KOPT-K1 (cell line): Measurements from ENCODE around the gene ACTL8.
"Not testable (repeated sequence)": the region's sequence is repeated elsewhere in the genome, so short reads cannot be mapped to it uniquely, and the experiment has no call there.

Experiments used
- H3K27ac ChIP-seq: fragments of 200-600 bp; sonication (generic); 2 replicates; pipeline ENCODE4 v1.5.1; 2016; ENCODE audit warnings: antibody characterized with exemption, mild to moderate bottlenecking, low read depth, low read length; ENCODE audit not compliant: poor library complexity, severe bottlenecking
- H3K36me3 ChIP-seq: fragments of 200-600 bp; sonication (generic); 2 replicates; pipeline ENCODE4 v1.5.1; 2017; ENCODE audit warnings: antibody characterized with exemption, mild to moderate bottlenecking, low read length, moderate library complexity; ENCODE audit not compliant: insufficient read depth
- H3K9me3 ChIP-seq: fragments of 200-600 bp; sonication (generic); 2 replicates; pipeline ENCODE4 v1.5.1; 2017; ENCODE audit warnings: antibody characterized with exemption, low read length, mild to moderate bottlenecking; ENCODE audit not compliant: insufficient read depth, poor library complexity, severe bottlenecking

The ACTL8 gene

GRCh38 chr1:17744666-17745478 lies 10.3 kb upstream of the ACTL8 start:
- H3K27ac ChIP-seq: no peak overlapping the region
- H3K36me3 ChIP-seq: no peaks in the 10 kb centered on the region
- H3K9me3 ChIP-seq: no peaks in the 10 kb centered on the region

- Histone ChIP-seq H3K9me3 (no peaks in the 10 kb centered on the region), H3K27ac (no peak overlapping the region)
These were observed 9.6 kb upstream of the ACTL8 start for GRCh38 chr1:17745479-17745955.

GRCh38 chr1:17746281-17746680 lies 8.9 kb upstream of the ACTL8 start:
- not testable (repeated sequence) for H3K27ac ChIP-seq, H3K9me3 ChIP-seq, H3K36me3 ChIP-seq

More at GRCh38 chr1:17745479-17745955, 9.6 kb upstream of the ACTL8 start:
- H3K36me3 ChIP-seq: no peaks in the 10 kb centered on the region

GRCh38 chr1:17746920-17747319 lies 8.2 kb upstream of the ACTL8 start:
- Histone ChIP-seq H3K27ac (no peak overlapping the region), H3K36me3 (no peaks in the 10 kb centered on the region), H3K9me3 (no peaks in the 10 kb centered on the region)

- Histone ChIP-seq H3K36me3 (no peaks in the 10 kb centered on the region), H3K27ac (no peak overlapping the region), H3K9me3 (peaks cover 13% of the 10 kb centered on the region)
These were observed 4.8 kb upstream of the ACTL8 start for GRCh38 chr1:17750333-17750732.

GRCh38 chr1:17752356-17752755 lies 2.8 kb upstream of the ACTL8 start:
- no peak overlapping the region for H3K27ac ChIP-seq
- no peaks in the 10 kb centered on the region for H3K36me3 ChIP-seq
- peaks cover 23% of the 10 kb centered on the region for H3K9me3 ChIP-seq

GRCh38 chr1:17757426-17757825 lies 2.3 kb downstream of the ACTL8 start:
- Histone ChIP-seq H3K9me3 (peaks cover 44% of the 10 kb centered on the region), H3K27ac (no peak overlapping the region), H3K36me3 (no peaks in the 10 kb centered on the region)

- H3K9me3 ChIP-seq: peaks cover 43% of the 10 kb centered on the region
- H3K36me3 ChIP-seq: no peaks in the 10 kb centered on the region
- H3K27ac ChIP-seq: no peak overlapping the region
These were observed 4.0 kb downstream of the ACTL8 start for GRCh38 chr1:17759114-17759513.

- H3K9me3 ChIP-seq: peaks cover 21% of the 10 kb centered on the region
- H3K27ac ChIP-seq: no peak overlapping the region
- no peaks in the 10 kb centered on the region for H3K36me3 ChIP-seq
These were observed 7.2 kb downstream of the ACTL8 start for GRCh38 chr1:17762313-17762712.

- peaks cover 18% of the 10 kb centered on the region for H3K9me3 ChIP-seq
- no peak overlapping the region for H3K27ac ChIP-seq
- H3K36me3 ChIP-seq: no peaks in the 10 kb centered on the region
These were observed 8.3 kb downstream of the ACTL8 start for GRCh38 chr1:17763417-17763816.

- H3K9me3 ChIP-seq: peaks cover 12% of the 10 kb centered on the region
- no peak overlapping the region for H3K27ac ChIP-seq
- no peaks in the 10 kb centered on the region for H3K36me3 ChIP-seq
These were observed 8.9 kb downstream of the ACTL8 start for GRCh38 chr1:17763995-17764394.

GRCh38 chr1:17764591-17764990 lies 9.5 kb downstream of the ACTL8 start:
- H3K27ac ChIP-seq: no peak overlapping the region
- H3K9me3 ChIP-seq: peaks cover 6% of the 10 kb centered on the region
- no peaks in the 10 kb centered on the region for H3K36me3 ChIP-seq

GRCh38 chr1:17765444-17766411 lies 10.6 kb downstream of the ACTL8 start:
- H3K9me3 ChIP-seq: no peaks in the 10 kb centered on the region
- no peaks in the 10 kb centered on the region for H3K36me3 ChIP-seq
- no peak overlapping the region for H3K27ac ChIP-seq

- no peaks in the 10 kb centered on the region for H3K36me3 ChIP-seq
- no peaks in the 10 kb centered on the region for H3K9me3 ChIP-seq
- no peak overlapping the region for H3K27ac ChIP-seq
These were observed 13.6 kb downstream of the ACTL8 start for GRCh38 chr1:17768651-17769241.

- Histone ChIP-seq H3K9me3 (no peaks in the 10 kb centered on the region), H3K27ac (no peak overlapping the region), H3K36me3 (no peaks in the 10 kb centered on the region)
These were observed 15.8 kb downstream of the ACTL8 start for GRCh38 chr1:17770983-17771382.
